Pancreas (tissue), 10 donors: ENCODE measurements around the gene SCN2A. TPM values are rescaled to one million over a fixed set of nuclear protein-coding genes. Genes with fewer than 3 reads are reported as not detected.

Experiments used
- ATAC-seq, 4 donors: fragments of 200-7000 bp; cut with Tn5 transposase; one replicate each; pipeline versions ENCODE4 v1.8.0 to v1.9.1; 2020; ENCODE audit warnings: mild to moderate bottlenecking in 4 of 4, moderate library complexity in 4 of 4
- DNase-seq, 6 donors: peaks; one replicate each; pipeline ENCODE4 v3.0.0-alpha.2; 2020
- FAIRE-seq: peaks from 2 replicates; lab custom pipeline; 2012; peaks lifted over from hg19 to GRCh38; lab: Jason Lieb, UNC
- H3K27ac ChIP-seq, 4 donors: fragments of 200-600 bp; sonication (generic); 1 replicate in 3 of 4; 2 replicates in 1 of 4; pipeline versions ENCODE4 v1.5.0 to v1.8.0; 2020
- H3K27me3 ChIP-seq, 4 donors: fragments of 200-600 bp; one replicate each; pipeline ENCODE4 v1.8.0; 2021
- H3K36me3 ChIP-seq, 3 donors: fragments of 200-600 bp; sonication (generic) in 1 of 3; one replicate each; pipeline versions ENCODE4 v1.5.0 to v1.8.0; 2020 to 2021
- H3K4me1 ChIP-seq, 3 donors: fragments of 200-600 bp; one replicate each; pipeline ENCODE4 v1.8.0; 2021
- H3K4me3 ChIP-seq, 4 donors: fragments of 200-600 bp; sonication (generic) in 2 of 4; one replicate each; pipeline versions ENCODE4 v1.5.0 to v1.8.0; 2020 to 2021
- H3K9me3 ChIP-seq, 4 donors: fragments of 200-600 bp; one replicate each; pipeline ENCODE4 v1.8.0; 2021
- WGBS, 2 donors: extraction: QIAGEN DNeasy Blood & Tissue Kit; methylation state at CpG; one replicate each; pipeline ENCODE4 v1.1.7; 2013; 5-methylcytosine and 5-hydroxymethylcytosine counted together
- intact Hi-C, 3 donors: fragments of 100-400 bp; cut with DNase I; formaldehyde crosslinking; loops; one replicate each; pipeline versions ENCODE4 v1.11.1 to v1.14.2; 2022
- polyA plus RNA-seq, 2 donors: library from polyadenylated mRNA; stranded (reverse); fragments of 200-250 nt; gene quantifications; one replicate each; pipeline ENCODE4 v1.2.3, GENCODE V29; 2013
- total RNA-seq, 6 donors: library from RNA; stranded (reverse); fragmentation: NEBNext Ultra II Directional in 4 of 6; extraction: Animal tissue kit (Norgen Biotek cat#: 25700) in 4 of 6; gene quantifications; one replicate each; pipeline versions ENCODE4 v1.2.1 to v1.2.4, GENCODE V29; 2021 to 2023
- TF ChIP-seq, protein P1 (sequence below), 4 donors: fragments of 200-600 bp; sonication (generic) in 3 of 4; IDR thresholded peaks; one replicate each; pipeline versions ENCODE4 v1.5.0 to v1.8.0; 2021; ENCODE audit warnings: antibody characterized with exemption in 4 of 4
- donor health status: healthy with polysubstance abuse.
- donor health status: DM: no; HTN: no; CAD: no; lungs with moderate emphysema.
- donor health status: DM: no; HTN: no; CAD: no.
- donor health status: control.
- donor health status: control.
- donor health status: Bipolar disorder and iron deficiency.
- donor health status: DM: yes; HTN: yes; CAD: no.
- donor health status: DM: no; HTN: no; CAD: no.
- donor health status: DM: no; HTN: no; CAD: no.
- donor health status: DM: yes; HTN: yes; CAD: no.

The SCN2A gene
- total and polyA plus RNA-seq, 8 donors = 0.08 to 0.34 (median 0.19) TPM

DNA sequence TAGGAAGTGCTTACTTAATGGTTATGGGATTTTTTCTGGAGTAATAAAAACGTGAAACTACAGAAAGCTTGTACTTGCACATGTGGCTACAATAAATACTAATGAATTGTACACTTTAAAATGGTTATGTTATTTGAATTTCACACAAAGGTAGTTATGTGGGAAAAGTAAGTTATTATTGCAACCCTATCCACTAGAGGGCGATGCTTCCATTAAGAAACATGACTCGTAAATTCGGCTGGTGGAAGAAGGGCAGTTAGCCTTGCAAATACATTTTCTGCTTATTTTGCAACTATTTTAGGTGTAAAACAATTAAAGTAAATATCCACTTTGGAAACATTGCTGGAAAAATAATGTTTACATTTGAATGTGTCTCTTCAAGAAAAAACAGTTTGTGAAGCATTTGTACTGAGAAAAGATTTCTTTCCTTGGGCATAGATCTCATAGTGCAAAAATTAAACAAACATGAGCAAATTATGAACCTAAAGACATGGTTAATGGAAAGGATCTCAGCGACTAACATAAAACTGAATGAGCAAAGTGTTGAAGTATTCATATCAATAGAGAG is 162.2 kb downstream of the SCN2A start:
- FAIRE-seq = peak; percentile 94
- H3K4me1 ChIP-seq = no peaks in the 10 kb centered on the region
- no peaks in the 10 kb centered on the region for H3K9me3 ChIP-seq
- H3K4me3 ChIP-seq = no peak overlapping the region
- H3K27me3 ChIP-seq = peaks cover 0 to 4% (median 0%) of the 10 kb centered on the region in 4 donors
- WGBS, 2 donors = 1 to 2% methylated on average over 5 of the region's 5 CpGs
- intact Hi-C loops = loop anchor here in 1 of 3 donors (10.0 kb wide), 1 partner anchor 473 kb away; no protein-coding TSS in a partner anchor
- no peaks in the 10 kb centered on the region for H3K36me3 ChIP-seq
- TF ChIP-seq, protein P1, sequence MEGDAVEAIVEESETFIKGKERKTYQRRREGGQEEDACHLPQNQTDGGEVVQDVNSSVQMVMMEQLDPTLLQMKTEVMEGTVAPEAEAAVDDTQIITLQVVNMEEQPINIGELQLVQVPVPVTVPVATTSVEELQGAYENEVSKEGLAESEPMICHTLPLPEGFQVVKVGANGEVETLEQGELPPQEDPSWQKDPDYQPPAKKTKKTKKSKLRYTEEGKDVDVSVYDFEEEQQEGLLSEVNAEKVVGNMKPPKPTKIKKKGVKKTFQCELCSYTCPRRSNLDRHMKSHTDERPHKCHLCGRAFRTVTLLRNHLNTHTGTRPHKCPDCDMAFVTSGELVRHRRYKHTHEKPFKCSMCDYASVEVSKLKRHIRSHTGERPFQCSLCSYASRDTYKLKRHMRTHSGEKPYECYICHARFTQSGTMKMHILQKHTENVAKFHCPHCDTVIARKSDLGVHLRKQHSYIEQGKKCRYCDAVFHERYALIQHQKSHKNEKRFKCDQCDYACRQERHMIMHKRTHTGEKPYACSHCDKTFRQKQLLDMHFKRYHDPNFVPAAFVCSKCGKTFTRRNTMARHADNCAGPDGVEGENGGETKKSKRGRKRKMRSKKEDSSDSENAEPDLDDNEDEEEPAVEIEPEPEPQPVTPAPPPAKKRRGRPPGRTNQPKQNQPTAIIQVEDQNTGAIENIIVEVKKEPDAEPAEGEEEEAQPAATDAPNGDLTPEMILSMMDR (IDR thresholded peaks at IDR 0.05) = peak; percentile 41 to 61 (median 57)
- DNase-seq = peak in 1 of 6 donors; percentile 20
- peak in 3 of 4 donors; percentile 82 to 88 (median 86) for ATAC-seq
- H3K27ac ChIP-seq = no peak overlapping the region

DNA sequence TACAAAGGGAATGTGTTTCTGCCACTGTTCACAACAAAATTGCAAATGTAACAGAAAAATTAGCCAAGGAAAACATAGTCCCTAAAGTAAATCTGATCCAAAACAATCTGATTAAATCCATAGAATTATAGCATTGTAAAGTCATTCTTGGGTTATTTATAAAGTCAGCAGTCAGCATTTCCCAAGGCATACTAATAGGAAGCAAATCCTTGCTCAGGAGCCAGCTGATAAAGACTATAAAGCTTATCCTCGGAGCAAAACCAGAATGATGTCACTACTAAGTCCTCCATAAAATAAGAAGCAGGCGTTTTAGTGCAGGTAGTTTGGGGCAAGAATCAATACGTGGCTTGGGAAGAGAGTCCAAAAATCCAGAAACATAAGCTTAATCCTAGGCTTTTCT is 162.9 kb downstream of the SCN2A start:
- no peaks in the 10 kb centered on the region for H3K9me3 ChIP-seq
- no peak overlapping the region for H3K27ac ChIP-seq
- DNase-seq (no peak), ATAC-seq (no peak), FAIRE-seq (no peak)
- H3K36me3 ChIP-seq = no peaks in the 10 kb centered on the region
- H3K27me3 ChIP-seq = no peaks in the 10 kb centered on the region
- no peaks in the 10 kb centered on the region for H3K4me1 ChIP-seq
- TF ChIP-seq, protein P1 (IDR thresholded peaks at IDR 0.05) = no peak
- intact Hi-C loops = loop anchor here in 1 of 3 donors (10.0 kb wide), 1 partner anchor 473 kb away; no protein-coding TSS in a partner anchor
- WGBS, 2 donors = 44 to 53% methylated on average over 3 of the region's 3 CpGs
- no peak overlapping the region for H3K4me3 ChIP-seq

DNA sequence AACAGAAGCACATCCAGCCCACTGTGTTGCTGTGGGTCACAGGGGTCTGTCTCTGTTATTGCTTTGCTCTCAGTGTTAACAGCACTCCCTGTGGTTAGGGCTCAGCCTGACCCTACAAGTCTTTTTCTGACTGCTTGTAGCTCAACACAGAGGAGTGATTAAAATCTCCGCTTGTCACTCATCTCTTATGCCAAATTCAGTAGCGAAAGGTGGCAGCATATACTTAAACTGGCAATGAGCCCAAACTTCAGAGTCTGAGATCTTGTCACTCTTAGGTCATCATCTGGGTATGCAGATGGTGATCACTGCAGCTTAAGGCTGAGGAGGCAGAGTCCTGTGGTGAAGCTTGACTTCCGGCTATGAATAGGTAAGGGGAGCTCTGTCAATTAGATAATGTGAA is 167.0 kb downstream of the SCN2A start:
- 80 to 85% methylated on average over 3 of the region's 3 CpGs for WGBS, 2 donors
- H3K36me3 ChIP-seq = no peaks in the 10 kb centered on the region
- H3K4me3 ChIP-seq = no peak overlapping the region
- no peaks in the 10 kb centered on the region for H3K4me1 ChIP-seq
- H3K27ac ChIP-seq = no peak overlapping the region
- DNase-seq (no peak), ATAC-seq (no peak), FAIRE-seq (no peak)
- no peaks in the 10 kb centered on the region for H3K9me3 ChIP-seq
- H3K27me3 ChIP-seq = no peaks in the 10 kb centered on the region
- TF ChIP-seq, protein P1 (IDR thresholded peaks at IDR 0.05) = no peak
- intact Hi-C loops = loop anchor here in 1 of 3 donors (10.0 kb wide), 1 partner anchor 469 kb away; no protein-coding TSS in a partner anchor

DNA sequence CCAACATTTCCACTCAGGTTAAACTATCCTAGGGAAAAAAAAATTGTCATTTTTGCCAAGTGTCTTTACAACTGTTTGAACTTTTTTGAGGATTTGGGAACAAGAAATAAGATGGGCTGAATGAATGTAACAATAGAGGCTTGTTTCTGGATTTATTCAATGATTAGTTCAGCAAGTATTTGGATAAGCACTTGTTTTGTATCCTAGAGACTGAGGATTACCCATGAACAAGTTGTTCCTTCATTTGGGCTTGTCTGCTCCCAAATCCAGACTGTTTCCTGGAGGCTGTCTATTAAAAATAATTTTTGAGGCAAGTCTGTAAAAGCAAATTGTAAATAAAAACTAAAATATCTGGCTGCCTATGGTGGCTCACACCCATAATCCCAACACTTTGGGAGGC is 168.3 kb downstream of the SCN2A start:
- intact Hi-C loops = loop anchor here in 1 of 3 donors (10.0 kb wide), 1 partner anchor 467 kb away; no protein-coding TSS in a partner anchor
- no peak for FAIRE-seq
- H3K36me3 ChIP-seq = no peaks in the 10 kb centered on the region

More for the DNA sequence above, 168.3 kb downstream of the SCN2A start:
- H3K27ac ChIP-seq = no peak overlapping the region
- H3K9me3 ChIP-seq = no peaks in the 10 kb centered on the region
- H3K27me3 ChIP-seq = no peaks in the 10 kb centered on the region
- DNase-seq = no peak
- TF ChIP-seq, protein P1 (IDR thresholded peaks at IDR 0.05) = no peak
- ATAC-seq = no peak
- no peaks in the 10 kb centered on the region for H3K4me1 ChIP-seq
- no peak overlapping the region for H3K4me3 ChIP-seq
